PC-9 (cell line): ENCODE measurements around the gene SRGN.

Experiments used
- EZH2 ChIP-seq: fragments of 200-600 bp; sonication (generic); IDR thresholded peaks from 2 replicates; pipeline ENCODE4 v1.8.0; 2017; ENCODE audit warnings: antibody characterized with exemption, low read depth
- TF ChIP-seq, protein P1 (sequence below): fragments of 200-600 bp; sonication (generic); conservative IDR thresholded peaks from 2 replicates; pipeline ENCODE4 v1.6.1; 2017; ENCODE audit warnings: mixed run types, antibody characterized with exemption, mild to moderate bottlenecking, moderate library complexity

DNA sequence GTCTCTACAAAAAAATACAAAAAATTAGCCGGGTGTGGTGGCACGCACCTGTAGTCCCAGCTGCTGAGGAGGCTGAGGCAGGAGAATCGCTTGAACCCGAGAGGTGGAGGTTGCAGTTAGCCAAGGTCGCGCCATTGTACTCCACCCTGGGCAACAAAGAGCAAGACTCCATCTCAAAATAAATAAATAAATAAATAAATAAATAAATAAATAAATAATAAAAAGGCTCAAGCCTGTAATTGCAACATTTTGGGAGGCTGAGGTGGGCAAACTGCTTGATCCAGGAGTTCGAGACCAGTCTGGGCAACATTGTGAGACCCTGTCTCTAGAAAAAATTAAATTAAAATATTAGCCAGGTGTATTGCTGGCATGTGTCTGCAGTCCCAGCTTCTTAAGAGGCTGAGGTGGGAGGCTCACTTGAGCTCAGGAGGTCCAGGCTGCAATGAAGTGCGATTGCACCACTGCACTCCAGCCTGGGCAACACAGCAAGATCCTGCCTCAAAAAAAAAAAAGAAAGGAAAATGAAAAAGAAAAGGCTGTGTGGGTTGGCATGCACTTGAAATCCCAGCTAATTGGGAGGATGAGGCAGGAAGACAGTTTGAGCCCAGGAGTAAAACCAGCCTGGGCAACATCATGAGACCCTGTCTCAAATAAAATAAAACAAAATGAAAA, 27.6 kb upstream of the SRGN start:
- TF ChIP-seq, protein P1, sequence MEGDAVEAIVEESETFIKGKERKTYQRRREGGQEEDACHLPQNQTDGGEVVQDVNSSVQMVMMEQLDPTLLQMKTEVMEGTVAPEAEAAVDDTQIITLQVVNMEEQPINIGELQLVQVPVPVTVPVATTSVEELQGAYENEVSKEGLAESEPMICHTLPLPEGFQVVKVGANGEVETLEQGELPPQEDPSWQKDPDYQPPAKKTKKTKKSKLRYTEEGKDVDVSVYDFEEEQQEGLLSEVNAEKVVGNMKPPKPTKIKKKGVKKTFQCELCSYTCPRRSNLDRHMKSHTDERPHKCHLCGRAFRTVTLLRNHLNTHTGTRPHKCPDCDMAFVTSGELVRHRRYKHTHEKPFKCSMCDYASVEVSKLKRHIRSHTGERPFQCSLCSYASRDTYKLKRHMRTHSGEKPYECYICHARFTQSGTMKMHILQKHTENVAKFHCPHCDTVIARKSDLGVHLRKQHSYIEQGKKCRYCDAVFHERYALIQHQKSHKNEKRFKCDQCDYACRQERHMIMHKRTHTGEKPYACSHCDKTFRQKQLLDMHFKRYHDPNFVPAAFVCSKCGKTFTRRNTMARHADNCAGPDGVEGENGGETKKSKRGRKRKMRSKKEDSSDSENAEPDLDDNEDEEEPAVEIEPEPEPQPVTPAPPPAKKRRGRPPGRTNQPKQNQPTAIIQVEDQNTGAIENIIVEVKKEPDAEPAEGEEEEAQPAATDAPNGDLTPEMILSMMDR, result no peak
- TF ChIP-seq EZH2, result no peak
